Stimulated activated CD8-positive, alpha-beta memory T cell treated with anti-CD3 and anti-CD28 coated beads, Interleukin-12 subunit alpha, Interleukin-12 subunit beta, amount 100 ng/mL, for 24 hours (primary cell): Measurements from ENCODE around the gene INSIG2.
"Not testable (repeated sequence)": the region's sequence is repeated elsewhere in the genome, so short reads cannot be mapped to it uniquely, and the experiment has no call there.

Experiments
- DNase-seq: peaks from one replicate; pipeline ENCODE4 v3.0.0-alpha.2; 2020; ENCODE audit errors: extremely low read depth

Gene INSIG2

DNA sequence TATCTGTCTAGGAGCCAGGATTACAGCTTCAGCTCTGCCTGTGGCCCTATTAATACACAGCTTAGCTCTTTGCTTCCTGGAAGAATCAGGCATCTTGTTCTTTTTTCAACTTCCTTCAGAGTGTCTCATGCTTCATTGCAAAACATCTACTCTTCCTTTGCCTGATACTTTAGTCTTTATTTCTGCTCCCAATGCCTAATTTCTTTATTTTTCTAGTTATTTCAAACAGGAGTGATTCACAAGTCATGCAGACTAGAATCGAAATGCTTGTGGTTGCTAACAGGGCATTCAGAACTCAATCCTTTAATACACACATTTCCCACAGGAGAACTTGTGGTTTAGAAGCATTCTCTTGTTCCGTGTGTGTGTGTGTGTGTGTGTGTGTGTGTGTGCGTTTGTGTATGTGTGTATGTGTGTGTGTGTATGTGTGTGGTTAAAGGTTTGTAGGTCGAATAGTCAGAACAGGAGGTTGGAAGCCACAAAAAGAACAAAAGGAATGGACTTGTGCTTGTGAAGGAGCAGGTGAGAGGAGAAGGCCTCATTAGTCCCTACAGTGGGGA lies 28.3 kb upstream of the INSIG2 start:
- DNase-seq: no peak

GRCh38 chr2:118061135-118061955 lies 26.9 kb upstream of the INSIG2 start:
- DNase-seq: no peak

- DNase-seq: no peak
These were observed 26.2 kb upstream of the INSIG2 start for GRCh38 chr2:118062048-118062447.

DNA sequence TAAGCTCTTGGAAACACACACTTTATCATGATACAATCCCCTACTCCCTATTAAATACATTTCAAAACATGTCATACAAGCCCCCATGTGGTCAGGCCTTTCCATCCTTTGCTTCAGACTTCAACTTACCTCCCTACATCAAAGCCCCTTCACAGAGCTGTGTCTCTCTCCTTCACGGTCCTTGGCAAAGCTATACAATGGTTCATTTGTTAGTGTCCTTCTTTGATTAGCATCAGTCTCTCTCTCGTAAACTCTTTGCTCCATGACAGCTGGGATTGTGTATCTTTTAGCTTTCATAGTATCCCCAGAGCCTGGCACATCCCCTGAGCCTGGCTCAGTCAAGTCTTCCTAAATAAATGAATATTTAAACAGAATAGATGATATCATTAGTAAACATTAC lies 25.6 kb upstream of the INSIG2 start:
- DNase-seq: no peak

DNA sequence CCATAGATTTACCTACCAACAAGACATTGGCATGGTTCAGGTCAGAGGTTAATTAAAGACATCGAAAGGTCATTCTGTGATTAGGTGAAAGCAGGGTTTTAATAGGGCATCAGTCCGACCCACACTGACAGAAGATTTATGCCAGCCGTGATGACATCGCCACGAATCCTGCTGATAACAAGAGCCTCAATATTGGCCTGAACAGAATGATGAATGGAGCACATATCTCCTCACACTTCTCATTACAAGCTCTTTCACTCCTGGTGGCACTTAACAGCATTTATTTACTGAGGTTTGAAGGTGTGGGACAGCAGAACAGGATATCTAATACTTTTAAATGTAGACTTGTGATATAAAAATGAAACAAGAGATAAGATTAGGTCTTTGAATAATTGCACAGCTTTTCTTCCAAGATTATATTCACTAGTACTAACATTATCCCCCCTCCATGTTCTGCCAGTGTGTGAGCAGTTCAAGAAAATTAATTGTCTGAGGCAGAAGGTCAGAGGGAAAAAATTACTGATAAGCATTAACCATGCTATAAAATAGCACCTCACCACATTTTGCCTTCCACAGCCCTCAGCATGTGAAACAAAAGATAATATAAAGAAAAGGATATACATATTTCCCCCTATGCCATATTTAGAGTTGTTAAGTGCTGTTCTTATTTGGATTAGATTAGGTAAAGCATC lies 23.1 kb upstream of the INSIG2 start:
- no peak for DNase-seq

DNA sequence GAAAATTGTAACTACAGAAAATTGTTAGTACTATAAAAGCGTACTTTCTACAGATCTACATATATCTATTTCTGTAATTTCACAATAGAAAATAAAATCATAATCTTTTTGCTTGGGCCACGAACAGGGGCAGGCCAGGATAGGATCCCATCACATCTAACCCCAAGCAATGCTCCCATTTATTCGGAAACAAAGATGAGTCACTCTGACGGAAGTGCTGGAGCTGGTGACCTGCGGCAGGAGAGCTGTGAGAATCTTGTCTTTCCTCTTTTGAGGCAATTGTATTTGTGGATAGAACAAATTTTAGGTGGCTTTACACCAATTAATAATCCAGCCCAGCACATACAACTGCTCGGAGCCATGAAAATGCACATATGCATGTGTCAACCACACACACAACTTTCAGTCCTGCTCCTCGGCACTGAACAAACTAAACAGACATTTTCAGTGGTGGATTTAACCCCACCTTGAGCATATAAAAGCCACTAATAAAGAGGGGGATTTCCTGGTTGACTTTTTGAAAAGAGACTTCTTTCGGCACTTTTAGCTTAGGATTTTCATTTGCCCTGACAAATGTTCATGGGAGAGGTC lies 22.3 kb upstream of the INSIG2 start:
- no peak for DNase-seq

DNA sequence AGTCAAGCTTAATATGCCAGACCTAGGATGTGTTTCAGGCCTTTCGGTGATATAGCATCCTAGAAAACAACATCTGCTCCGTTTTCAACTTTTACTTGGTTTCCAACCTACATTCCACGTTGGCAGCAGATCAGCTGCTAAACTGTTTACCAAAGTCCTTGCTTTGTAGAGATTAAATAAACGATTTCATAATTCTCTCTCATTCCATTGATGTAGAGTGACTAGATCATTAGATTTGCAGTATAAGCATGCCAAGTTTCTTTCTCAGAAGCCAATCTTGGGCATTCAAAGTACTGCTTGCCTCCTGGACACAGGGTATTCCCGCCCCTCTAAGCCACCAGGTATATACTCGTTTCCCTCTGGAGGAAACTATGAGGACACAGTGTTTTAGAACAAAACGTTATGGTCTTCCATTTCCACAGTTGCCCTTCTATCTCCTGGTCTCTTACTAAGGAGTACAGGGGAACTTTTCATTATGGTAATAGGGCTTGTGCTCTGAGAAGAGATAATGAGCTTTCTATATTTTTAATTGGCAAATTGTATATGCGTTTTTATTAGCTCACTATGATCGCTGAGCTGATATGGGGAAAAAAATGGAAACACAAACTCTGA lies 10.5 kb upstream of the INSIG2 start:
- no peak for DNase-seq

- DNase-seq: no peak
These were observed 9.5 kb upstream of the INSIG2 start for GRCh38 chr2:118078734-118079133.

DNA sequence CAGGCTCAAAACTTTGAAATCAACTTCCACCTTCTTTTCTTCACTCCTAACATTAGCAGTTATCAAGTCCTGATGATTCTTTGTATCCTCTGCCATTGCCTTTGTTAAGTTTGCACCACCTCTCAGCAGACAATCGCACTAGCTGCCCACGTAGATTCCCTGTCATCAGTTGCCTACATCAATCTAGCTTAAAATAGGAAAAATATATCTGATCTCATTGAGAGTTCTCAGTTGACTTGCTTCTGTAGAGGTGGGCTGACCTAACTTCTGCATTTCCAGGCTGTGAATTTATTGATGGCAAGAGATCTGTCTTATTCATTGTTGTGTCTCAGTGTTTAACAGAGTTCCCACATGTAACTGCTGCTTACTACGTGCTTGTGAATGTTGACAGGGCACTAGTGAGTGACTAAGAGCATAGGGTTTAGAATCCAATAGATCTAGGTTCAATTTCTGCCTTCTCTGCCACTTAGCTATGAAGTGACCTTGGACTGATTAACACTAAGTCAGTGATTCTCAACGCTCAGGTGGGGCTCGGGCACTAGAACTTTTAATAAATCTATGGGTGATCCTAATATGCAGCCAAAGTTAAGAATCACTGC lies 3.7 kb upstream of the INSIG2 start:
- DNase-seq: no peak

- DNase-seq: no peak
These were observed 2.9 kb upstream of the INSIG2 start for GRCh38 chr2:118085173-118086023.

- no peak for DNase-seq
These were observed 2.1 kb upstream of the INSIG2 start for GRCh38 chr2:118086024-118086633.

- no peak for DNase-seq
These were observed 999 bp downstream of the INSIG2 start for GRCh38 chr2:118089139-118089800.

GRCh38 chr2:118090387-118091139 lies 2.3 kb downstream of the INSIG2 start:
- DNase-seq: no peak

DNA sequence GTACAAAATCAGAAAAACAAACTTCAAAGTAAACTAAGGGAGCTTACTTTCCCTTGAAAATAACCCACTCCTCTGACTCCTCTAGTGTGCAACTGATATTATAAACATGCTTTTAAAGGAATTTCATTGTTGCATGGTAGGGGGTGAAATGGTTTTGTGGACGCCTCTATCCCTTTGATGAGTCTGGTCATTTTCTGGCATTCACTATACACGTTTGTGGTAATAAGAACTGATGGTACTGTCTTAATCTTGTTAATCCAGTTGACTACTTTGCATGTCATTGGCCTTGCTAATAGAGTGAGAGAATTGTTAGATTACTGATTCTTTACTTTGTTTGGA lies 2.8 kb downstream of the INSIG2 start:
- no peak for DNase-seq

- DNase-seq: no peak
These were observed 3.4 kb downstream of the INSIG2 start for GRCh38 chr2:118091631-118092030.

- not testable (repeated sequence) for DNase-seq
These were observed 5.8 kb downstream of the INSIG2 start for GRCh38 chr2:118094102-118094501.

DNA sequence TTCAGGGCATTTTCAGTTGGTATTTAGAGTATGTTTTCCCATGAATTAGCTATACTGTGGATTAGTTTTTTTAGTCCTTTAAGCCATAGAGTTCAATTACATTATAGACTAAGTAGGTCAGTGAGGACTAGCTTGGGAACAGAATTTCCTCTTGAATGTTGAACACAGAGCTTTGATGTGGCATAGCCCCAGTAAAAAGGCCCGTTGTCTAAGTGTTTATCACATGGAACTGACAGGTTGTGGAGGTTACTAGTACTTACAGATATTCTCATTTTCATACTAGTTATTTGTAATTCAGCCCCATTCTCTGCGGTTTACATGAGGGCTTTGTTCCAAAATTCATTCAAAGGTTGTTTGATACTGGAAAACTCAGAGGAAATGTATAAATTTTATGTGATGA lies 6.2 kb downstream of the INSIG2 start:
- no peak for DNase-seq

DNA sequence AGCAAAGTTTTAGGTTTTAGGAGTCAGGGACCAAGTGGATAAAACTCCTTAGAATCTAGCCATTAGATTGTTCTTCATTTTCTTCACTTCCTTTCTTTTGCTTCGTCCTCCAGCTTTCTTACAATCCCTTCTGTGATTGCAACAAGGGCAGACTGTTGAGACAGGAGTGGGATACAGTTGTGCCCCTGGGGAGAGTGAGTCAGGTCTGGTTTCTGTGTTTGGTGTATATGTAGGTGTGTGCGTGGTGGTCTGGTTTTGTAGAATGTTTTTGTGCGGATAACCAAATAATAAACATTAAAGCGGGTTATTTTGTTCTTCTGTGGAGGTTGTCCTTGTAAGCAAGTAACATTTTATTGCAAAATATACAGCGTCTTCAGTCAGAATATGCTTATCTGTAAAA lies 7.3 kb downstream of the INSIG2 start:
- DNase-seq: no peak

DNA sequence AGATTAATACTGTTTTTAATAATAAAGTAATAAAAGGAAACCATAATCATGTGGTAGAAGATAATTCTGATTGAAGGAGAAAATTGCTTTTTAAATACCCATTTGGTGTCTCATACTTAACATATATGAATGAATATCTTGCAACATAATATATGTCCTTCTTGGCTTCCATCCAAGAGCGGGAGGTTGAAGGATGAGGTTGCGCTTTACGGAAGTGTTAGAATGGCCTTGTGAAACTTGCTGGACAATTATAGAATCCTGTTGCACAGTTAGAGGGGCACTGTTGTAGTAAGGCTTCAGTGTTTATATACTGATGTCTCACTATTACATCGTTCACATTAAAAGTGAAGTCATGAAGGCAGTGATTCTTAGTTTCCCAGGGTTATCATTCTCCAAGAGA lies 9.4 kb downstream of the INSIG2 start:
- DNase-seq: no peak
